Naive thymus-derived CD4-positive, alpha-beta T cell (primary cell): Measurements from ENCODE around the gene CLIC4. TPM values are rescaled to one million over a fixed set of nuclear protein-coding genes. Genes with fewer than 3 reads are reported as not detected.

ENCODE experiments used
- ATAC-seq: fragments of 150-1000 bp; cut with Tn5 transposase; 2 replicates; pipeline ENCODE4 v1.10.0; 2021; ENCODE audit warnings: mild to moderate bottlenecking, moderate library complexity
- CTCF ChIA-PET: fragments of 350-600 bp; sonication (Branson Sonifier 250); formaldehyde crosslinking; loops from one replicate; lab custom pipeline; 2021; ENCODE audit warnings: antibody characterized with exemption; lab: Charles Lee
- POLR2A ChIA-PET: fragments of 350-600 bp; sonication (Branson Sonifier 250); formaldehyde crosslinking; loops from one replicate; lab custom pipeline; 2021; ENCODE audit warnings: antibody characterized with exemption, inconsistent platforms; lab: Charles Lee
- DNase-seq, 9 donors: peaks; one replicate each; pipeline versions ENCODE4 v3.0.0 to v3.0.0-alpha.2; 2020 to 2022; ENCODE audit warnings: mixed read lengths in 1 of 9
- H3K27ac ChIP-seq: one replicate; pipeline ENCODE4 v1.7.0; 2013; ENCODE audit warnings: mild to moderate bottlenecking, low read depth, low read length, moderate library complexity
- H3K27me3 ChIP-seq, 2 donors: one replicate each; pipeline ENCODE4 v1.7.0; 2013; ENCODE audit warnings: low read length in 2 of 2, mild to moderate bottlenecking in 2 of 2, moderate library complexity in 2 of 2; ENCODE audit not compliant: control insufficient read depth in 2 of 2, insufficient read depth in 2 of 2
- H3K36me3 ChIP-seq, 3 experiments: 1 replicate in 2 of 3; 2 replicates in 1 of 3; pipeline ENCODE4 v1.7.0; 2013; ENCODE audit warnings: low read length in 3 of 3, mild to moderate bottlenecking in 3 of 3, moderate library complexity in 1 of 3; ENCODE audit not compliant: insufficient read depth in 3 of 3, control insufficient read depth in 2 of 3
- H3K4me1 ChIP-seq, 2 donors: one replicate each; pipeline ENCODE4 v1.7.0; 2013; ENCODE audit warnings: low read length in 2 of 2, mild to moderate bottlenecking in 2 of 2, moderate library complexity in 1 of 2; ENCODE audit not compliant: control insufficient read depth in 2 of 2, insufficient read depth in 2 of 2
- H3K4me3 ChIP-seq: 2 replicates; pipeline ENCODE4 v1.7.0; 2013; ENCODE audit warnings: mild to moderate bottlenecking, low read length
- H3K9me3 ChIP-seq, 3 experiments: 1 replicate in 2 of 3; 2 replicates in 1 of 3; pipeline ENCODE4 v1.7.0; 2013; ENCODE audit warnings: low read length in 3 of 3; ENCODE audit not compliant: control insufficient read depth in 2 of 3
- H3K27ac Mint-ChIP-seq, 9 donors: one replicate each; pipeline ENCODE4 v1.8.0; 2020 to 2022; ENCODE audit warnings: mixed read lengths in 9 of 9, mild to moderate bottlenecking in 8 of 9, moderate library complexity in 5 of 9, inconsistent platforms in 2 of 9
- H3K27me3 Mint-ChIP-seq, 5 donors: one replicate each; pipeline ENCODE4 v1.8.0; 2021 to 2022; ENCODE audit warnings: mixed read lengths in 5 of 5, mild to moderate bottlenecking in 1 of 5
- H3K36me3 Mint-ChIP-seq, 5 donors: one replicate each; pipeline ENCODE4 v1.8.0; 2020 to 2022; ENCODE audit warnings: mixed read lengths in 5 of 5, mild to moderate bottlenecking in 3 of 5, inconsistent platforms in 1 of 5
- H3K4me1 Mint-ChIP-seq, 7 donors: one replicate each; pipeline ENCODE4 v1.8.0; 2020 to 2022; ENCODE audit warnings: mixed read lengths in 7 of 7, mild to moderate bottlenecking in 3 of 7, inconsistent platforms in 1 of 7
- H3K4me3 Mint-ChIP-seq, 10 donors: one replicate each; pipeline ENCODE4 v1.8.0; 2020 to 2022; ENCODE audit warnings: mild to moderate bottlenecking in 10 of 10, mixed read lengths in 10 of 10, moderate library complexity in 6 of 10, inconsistent platforms in 2 of 10
- H3K9me3 Mint-ChIP-seq, 11 donors: one replicate each; pipeline ENCODE4 v1.8.0; 2020 to 2022; ENCODE audit warnings: mixed read lengths in 11 of 11, mild to moderate bottlenecking in 4 of 11, inconsistent platforms in 1 of 11, moderate library complexity in 1 of 11
- intact Hi-C, 2 donors: fragments of 100-400 bp; cut with micrococcal nuclease; formaldehyde crosslinking; loops; one replicate each; pipeline ENCODE4 v1.15.1; 2023
- polyA plus RNA-seq, 2 donors: library from polyadenylated mRNA; unstranded; fragments of 300-500 nt; fragmentation: Illumina TruSeq; gene quantifications; one replicate each; pipeline ENCODE4 v1.2.3, GENCODE V29; 2021
- total RNA-seq, 6 experiments: library from RNA in 5 of 6; stranded (reverse) in 5 of 6; gene quantifications; 1 replicate in 5 of 6; 2 replicates in 1 of 6; pipeline ENCODE4 v1.2.3 and lab custom pipeline; 2021 to 2026

CLIC4 gene
- total and polyA plus RNA-seq, 7 experiments from 2014 or later: 0.54 to 16.8 (median 1.7) TPM

DNA sequence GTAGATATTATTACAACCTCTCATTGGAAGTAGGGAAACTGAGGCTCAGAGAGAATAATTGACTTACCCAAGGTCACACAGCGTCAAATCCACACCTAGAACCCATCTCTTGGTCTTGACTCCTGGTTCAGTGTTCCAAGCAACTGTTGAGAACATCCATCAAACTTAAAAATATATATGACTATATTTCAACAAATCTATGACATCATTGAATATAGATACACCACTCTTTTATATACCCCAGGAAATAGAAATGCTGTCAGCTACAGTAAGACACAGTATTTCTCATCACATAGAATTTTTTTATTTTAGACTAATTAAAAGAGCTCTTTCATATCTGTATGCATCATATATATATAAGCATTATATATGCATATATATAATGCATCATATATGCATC is 127.9 kb downstream of the CLIC4 start:
- H3K36me3 ChIP-seq: no peaks in the 10 kb centered on the region
- H3K27me3 ChIP-seq: no peaks in the 10 kb centered on the region
- DNase-seq (no peak), ATAC-seq (no peak)
- Mint-ChIP-seq H3K27ac (no peak overlapping the region), H3K9me3 (no peaks in the 10 kb centered on the region), H3K36me3 (no peaks in the 10 kb centered on the region), H3K4me1 (peaks cover 0 to 30% (median 11%) of the 10 kb centered on the region in 7 donors), H3K4me3 (no peak overlapping the region), H3K27me3 (peaks cover 0 to 30% (median 0%) of the 10 kb centered on the region in 5 donors)
- CTCF ChIA-PET: no interaction called here
- intact Hi-C loops: no loop called here
- no peak overlapping the region for H3K27ac ChIP-seq
- no peak overlapping the region for H3K4me3 ChIP-seq
- H3K9me3 ChIP-seq: no peaks in the 10 kb centered on the region
- POLR2A ChIA-PET: interaction anchor here (0.7 kb wide), 1 partner anchor 339 kb away, joined by 3 read pairs; no protein-coding TSS in a partner anchor
- H3K4me1 ChIP-seq: peaks cover 0 to 7% of the 10 kb centered on the region in 2 donors

DNA sequence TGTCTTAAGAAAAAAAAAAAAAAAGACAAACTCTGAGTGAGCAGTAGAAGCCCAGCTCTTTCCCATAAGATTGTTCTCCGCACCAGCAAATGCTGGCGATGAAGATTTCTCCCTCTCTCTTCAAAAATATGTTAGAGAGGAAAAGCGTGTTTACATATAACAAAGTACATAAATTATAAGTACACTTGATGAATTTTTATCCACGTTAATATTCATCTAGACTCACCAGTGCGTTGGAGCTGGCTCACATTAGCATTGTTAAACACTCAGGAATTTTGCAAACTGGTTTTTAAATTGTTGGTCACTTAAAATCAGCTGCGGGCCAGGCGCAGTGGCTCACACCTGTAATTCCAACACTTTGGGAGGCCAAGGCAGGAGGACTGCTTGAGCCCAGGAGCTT is 128.8 kb downstream of the CLIC4 start:
- Mint-ChIP-seq H3K4me3 (no peak overlapping the region), H3K9me3 (no peaks in the 10 kb centered on the region), H3K27me3 (peaks cover 0 to 33% (median 0%) of the 10 kb centered on the region in 5 donors), H3K27ac (no peak overlapping the region), H3K36me3 (no peaks in the 10 kb centered on the region), H3K4me1 (peaks cover 0 to 26% (median 11%) of the 10 kb centered on the region in 7 donors)
- H3K36me3 ChIP-seq: no peaks in the 10 kb centered on the region
- no peak overlapping the region for H3K4me3 ChIP-seq
- no peaks in the 10 kb centered on the region for H3K9me3 ChIP-seq
- ATAC-seq: no peak
- no peak overlapping the region for H3K27ac ChIP-seq
- intact Hi-C loops: no loop called here
- POLR2A ChIA-PET: no interaction called here
- no peak for DNase-seq
- H3K4me1 ChIP-seq: peaks cover 0 to 7% of the 10 kb centered on the region in 2 donors
- H3K27me3 ChIP-seq: no peaks in the 10 kb centered on the region
- CTCF ChIA-PET: no interaction called here

DNA sequence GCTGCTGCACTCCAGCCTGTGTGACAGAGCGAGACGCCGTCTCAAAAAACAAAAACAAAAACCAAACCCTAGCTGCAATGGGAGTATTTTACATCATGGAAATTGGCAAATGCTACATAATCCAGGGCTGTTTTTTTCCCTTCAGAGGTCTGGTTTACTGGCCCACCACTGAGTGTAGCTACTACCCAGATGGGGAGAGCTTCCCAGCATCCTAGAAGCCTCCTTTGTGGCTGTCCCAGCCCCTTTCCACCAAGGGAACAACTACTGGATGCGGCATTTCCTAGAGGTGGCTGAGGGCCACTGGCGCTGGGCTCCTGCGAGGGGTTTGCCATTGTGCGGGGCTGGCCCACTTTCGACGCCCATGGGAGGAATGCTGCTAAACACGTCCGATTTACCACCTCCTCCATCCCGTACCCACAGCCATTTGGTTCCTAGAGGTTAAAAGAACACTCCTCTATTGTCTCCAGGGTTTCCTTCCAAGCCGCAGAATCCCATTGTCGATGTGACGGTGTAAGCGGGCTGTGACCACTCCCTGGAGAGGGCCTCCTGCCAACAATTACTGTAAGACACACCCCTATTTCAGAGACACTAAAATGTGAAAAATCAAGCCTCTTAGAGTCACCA is 129.5 kb downstream of the CLIC4 start:
- Histone ChIP-seq H3K36me3 (no peaks in the 10 kb centered on the region), H3K4me3 (no peak overlapping the region), H3K9me3 (no peaks in the 10 kb centered on the region), H3K27me3 (no peaks in the 10 kb centered on the region), H3K27ac (no peak overlapping the region), H3K4me1 (peaks cover 0 to 7% of the 10 kb centered on the region in 2 donors)
- DNase-seq: peak in 1 of 9 donors; percentile 11
- H3K9me3 Mint-ChIP-seq: no peaks in the 10 kb centered on the region
- no peak overlapping the region for H3K4me3 Mint-ChIP-seq
- ChIA-PET POLR2A (no interaction called here), CTCF (no interaction called here)
- peaks cover 0 to 23% (median 11%) of the 10 kb centered on the region in 7 donors for H3K4me1 Mint-ChIP-seq
- intact Hi-C loops: no loop called here
- no peak overlapping the region for H3K27ac Mint-ChIP-seq
- H3K36me3 Mint-ChIP-seq: no peaks in the 10 kb centered on the region
- peaks cover 0 to 36% (median 0%) of the 10 kb centered on the region in 5 donors for H3K27me3 Mint-ChIP-seq
- no peak for ATAC-seq

DNA sequence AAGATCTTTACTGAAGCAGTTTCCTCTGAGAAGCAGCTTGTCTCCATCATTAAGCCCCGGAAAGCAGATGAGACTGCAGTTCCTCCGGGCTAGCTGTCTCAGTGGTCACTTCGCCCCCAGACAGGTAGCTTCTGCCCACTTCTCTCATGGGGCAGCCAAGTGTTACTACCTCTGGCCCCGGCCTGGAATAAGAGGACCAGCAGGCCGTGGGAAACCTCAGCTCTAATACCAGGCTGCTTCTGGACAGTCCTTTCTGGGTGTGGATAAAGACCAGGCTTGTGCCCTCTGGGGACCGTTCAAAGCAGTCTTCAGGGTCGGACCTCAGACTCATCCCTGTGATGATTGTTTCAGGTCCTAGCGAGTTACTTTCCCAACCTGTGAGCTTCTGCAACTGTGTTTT is 130.0 kb downstream of the CLIC4 start:
- Histone ChIP-seq H3K27me3 (no peaks in the 10 kb centered on the region), H3K4me3 (no peak overlapping the region), H3K4me1 (peaks cover 0 to 7% of the 10 kb centered on the region in 2 donors), H3K36me3 (no peaks in the 10 kb centered on the region), H3K9me3 (no peaks in the 10 kb centered on the region), H3K27ac (no peak overlapping the region)
- POLR2A ChIA-PET: no interaction called here
- CTCF ChIA-PET: no interaction called here
- Mint-ChIP-seq H3K4me1 (peaks cover 0 to 23% (median 11%) of the 10 kb centered on the region in 7 donors), H3K4me3 (no peak overlapping the region), H3K27me3 (peaks cover 0 to 39% (median 0%) of the 10 kb centered on the region in 5 donors), H3K27ac (no peak overlapping the region), H3K36me3 (no peaks in the 10 kb centered on the region), H3K9me3 (peaks cover 0 to 3% (median 0%) of the 10 kb centered on the region in 11 donors)
- ATAC-seq (no peak), DNase-seq (peak in 1 of 9 donors; percentile 14)
- intact Hi-C loops: no loop called here

DNA sequence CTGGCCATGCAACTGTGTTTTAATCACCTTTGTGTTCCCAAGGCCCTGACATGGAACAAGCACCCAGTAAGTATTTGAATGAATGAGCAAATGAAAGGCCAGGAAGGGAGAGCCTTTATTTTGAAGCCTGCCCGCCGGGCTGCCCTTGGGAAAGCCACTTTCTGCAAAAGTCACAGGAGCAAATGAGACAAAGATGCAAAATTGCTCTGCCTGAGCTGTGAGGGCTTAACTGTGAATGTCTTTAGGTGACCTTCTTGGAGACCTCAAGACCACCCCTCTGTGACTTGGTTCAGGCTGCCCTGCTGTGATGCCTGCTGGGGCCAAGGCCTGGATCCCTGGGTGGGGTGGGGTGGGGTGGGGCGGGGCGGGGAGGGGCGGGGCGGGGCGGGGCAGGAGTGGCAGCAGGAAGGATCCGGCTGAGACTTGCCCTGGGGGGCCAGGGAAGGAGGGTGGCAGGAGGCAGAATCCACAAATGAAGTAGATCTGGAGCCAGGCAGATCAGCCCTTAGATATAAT is 130.8 kb downstream of the CLIC4 start:
- peaks cover 0 to under 1% of the 10 kb centered on the region in 2 donors for H3K4me1 ChIP-seq
- no peak for DNase-seq
- H3K27me3 ChIP-seq: no peaks in the 10 kb centered on the region
- H3K36me3 ChIP-seq: no peaks in the 10 kb centered on the region
- H3K4me3 ChIP-seq: no peak overlapping the region
- peaks cover 0 to 5% (median 0%) of the 10 kb centered on the region in 11 donors for H3K9me3 Mint-ChIP-seq
- POLR2A ChIA-PET: no interaction called here
- CTCF ChIA-PET: no interaction called here
- H3K36me3 Mint-ChIP-seq: no peaks in the 10 kb centered on the region
- no peak overlapping the region for H3K27ac ChIP-seq
- peaks cover 0 to 16% (median 4%) of the 10 kb centered on the region in 7 donors for H3K4me1 Mint-ChIP-seq
- H3K9me3 ChIP-seq: no peaks in the 10 kb centered on the region
- no peak overlapping the region for H3K4me3 Mint-ChIP-seq
- H3K27ac Mint-ChIP-seq: peak overlapping the region in 1 of 9 donors; percentile 55
- ATAC-seq: no peak
- intact Hi-C loops: no loop called here
- peaks cover 0 to 45% (median 0%) of the 10 kb centered on the region in 5 donors for H3K27me3 Mint-ChIP-seq

DNA sequence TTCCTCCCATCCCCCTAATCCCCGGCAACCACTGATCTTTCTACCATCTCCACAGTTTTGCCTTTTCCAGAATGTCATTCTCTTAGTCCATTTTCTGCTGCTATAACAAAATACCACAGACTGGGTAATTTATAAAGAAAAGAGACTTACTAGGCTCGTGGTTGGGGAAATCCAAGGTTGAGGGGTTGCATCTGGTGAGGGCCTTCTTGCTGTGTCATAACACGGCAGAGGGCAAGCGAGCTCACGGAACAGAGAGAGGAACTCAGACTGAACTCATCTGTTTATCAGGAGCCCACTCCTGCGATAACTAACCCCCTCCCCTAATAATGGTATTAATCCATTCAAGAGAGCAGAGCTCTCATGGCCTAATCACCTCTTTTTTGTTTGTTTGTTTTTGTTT is 132.8 kb downstream of the CLIC4 start:
- Histone ChIP-seq H3K4me1 (no peaks in the 10 kb centered on the region), H3K4me3 (no peak overlapping the region), H3K27ac (no peak overlapping the region), H3K36me3 (no peaks in the 10 kb centered on the region), H3K27me3 (no peaks in the 10 kb centered on the region), H3K9me3 (no peaks in the 10 kb centered on the region)
- DNase-seq (no peak), ATAC-seq (no peak)
- Mint-ChIP-seq H3K4me3 (no peak overlapping the region), H3K36me3 (no peaks in the 10 kb centered on the region), H3K4me1 (no peaks in the 10 kb centered on the region), H3K27ac (peak overlapping the region in 1 of 9 donors; percentile 20), H3K9me3 (peaks cover 0 to 10% (median under 1%) of the 10 kb centered on the region in 11 donors), H3K27me3 (peaks cover 0 to 51% (median 0%) of the 10 kb centered on the region in 5 donors)
- POLR2A ChIA-PET: interaction anchor here (0.6 kb wide), 1 partner anchor 76 kb away, joined by 3 read pairs; no protein-coding TSS in a partner anchor
- CTCF ChIA-PET: interaction anchor here (0.6 kb wide), 1 partner anchor 155 kb away, joined by 3 read pairs; no protein-coding TSS in a partner anchor
- intact Hi-C loops: no loop called here
